Parathyroid adenoma (tissue), 2 donors: ENCODE data around the gene MPZL1.

ENCODE experiments used
- H2AFZ ChIP-seq: fragments of 300-600 bp; sonication (generic); one replicate; pipeline ENCODE4 v1.7.0; 2017; ENCODE audit warnings: antibody characterized with exemption, mild to moderate bottlenecking
- H3K27ac ChIP-seq: fragments of 300-600 bp; sonication (generic); one replicate; pipeline ENCODE4 v1.7.0; 2017
- H3K27me3 ChIP-seq: fragments of 300-600 bp; sonication (generic); one replicate; pipeline ENCODE4 v1.7.0; 2017; ENCODE audit warnings: low read length; ENCODE audit not compliant: control insufficient read depth, insufficient read depth
- H3K36me3 ChIP-seq: fragments of 300-600 bp; sonication (generic); one replicate; pipeline ENCODE4 v1.7.0; 2017; ENCODE audit warnings: low read length; ENCODE audit not compliant: control insufficient read depth, insufficient read depth
- H3K4me1 ChIP-seq: fragments of 300-600 bp; sonication (generic); one replicate; pipeline ENCODE4 v1.7.0; 2017; ENCODE audit warnings: control low read depth
- H3K4me2 ChIP-seq: fragments of 300-600 bp; sonication (generic); one replicate; pipeline ENCODE4 v1.7.0; 2017; ENCODE audit warnings: low read length
- H3K4me3 ChIP-seq: fragments of 300-600 bp; sonication (generic); one replicate; pipeline ENCODE4 v1.7.0; 2017; ENCODE audit warnings: low read depth, low read length
- H3K79me2 ChIP-seq: fragments of 300-600 bp; sonication (generic); one replicate; pipeline ENCODE4 v1.7.0; 2017; ENCODE audit warnings: control low read depth
- H3K9ac ChIP-seq: fragments of 300-600 bp; sonication (generic); one replicate; pipeline ENCODE4 v1.7.0; 2017; ENCODE audit warnings: mild to moderate bottlenecking
- H3K9me3 ChIP-seq: fragments of 300-600 bp; sonication (generic); one replicate; pipeline ENCODE4 v1.7.0; 2017; ENCODE audit warnings: low read length; ENCODE audit not compliant: control insufficient read depth
- TF ChIP-seq, protein P1 (sequence below): fragments of 300-600 bp; sonication (generic); IDR thresholded peaks from one replicate; pipeline ENCODE4 v1.7.0; 2017; ENCODE audit warnings: antibody characterized with exemption, mild to moderate bottlenecking
- donor health status: primary hyperparathyroidism.

MPZL1 gene

DNA sequence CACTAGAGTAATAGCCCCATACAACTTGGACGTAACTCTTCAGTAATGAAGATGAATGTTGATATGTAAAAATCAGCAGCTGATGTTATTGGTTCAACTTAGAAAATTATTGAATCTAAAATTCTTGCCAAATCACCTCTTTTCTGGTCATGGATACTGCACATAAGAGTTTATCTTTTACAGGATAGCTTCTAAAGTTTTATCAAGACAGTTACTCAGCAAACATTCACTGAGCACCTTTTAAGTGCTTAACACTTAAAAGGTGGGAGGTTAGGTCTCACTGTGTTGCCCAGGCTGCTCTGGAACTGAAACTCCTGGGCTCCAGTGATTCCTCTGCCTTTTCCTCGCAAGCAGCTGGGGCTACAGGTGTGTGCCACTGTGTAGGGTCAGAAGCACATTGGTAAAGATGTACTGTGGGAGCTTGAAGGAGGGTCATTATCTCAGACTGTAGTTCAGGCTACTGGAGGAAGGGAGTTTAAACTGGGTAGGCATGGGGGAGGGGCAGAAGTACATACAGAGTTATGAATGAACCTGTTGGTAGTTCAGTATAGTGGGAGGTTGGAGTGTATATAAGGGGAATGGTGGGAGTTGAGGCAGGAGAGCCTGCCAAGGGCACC is 2.0 kb downstream of the MPZL1 start:
- no peak overlapping the region for H3K27ac ChIP-seq
- no peaks in the 10 kb centered on the region for H3K9me3 ChIP-seq
- H3K4me3 ChIP-seq = no peak overlapping the region
- no peaks in the 10 kb centered on the region for H3K27me3 ChIP-seq
- H3K4me2 ChIP-seq = no peak overlapping the region
- no peak overlapping the region for H3K9ac ChIP-seq
- H2AFZ ChIP-seq = no peak overlapping the region
- H3K79me2 ChIP-seq = peaks cover 23% of the 10 kb centered on the region
- H3K4me1 ChIP-seq = peaks cover 7% of the 10 kb centered on the region
- H3K36me3 ChIP-seq = no peaks in the 10 kb centered on the region
- TF ChIP-seq, protein P1, sequence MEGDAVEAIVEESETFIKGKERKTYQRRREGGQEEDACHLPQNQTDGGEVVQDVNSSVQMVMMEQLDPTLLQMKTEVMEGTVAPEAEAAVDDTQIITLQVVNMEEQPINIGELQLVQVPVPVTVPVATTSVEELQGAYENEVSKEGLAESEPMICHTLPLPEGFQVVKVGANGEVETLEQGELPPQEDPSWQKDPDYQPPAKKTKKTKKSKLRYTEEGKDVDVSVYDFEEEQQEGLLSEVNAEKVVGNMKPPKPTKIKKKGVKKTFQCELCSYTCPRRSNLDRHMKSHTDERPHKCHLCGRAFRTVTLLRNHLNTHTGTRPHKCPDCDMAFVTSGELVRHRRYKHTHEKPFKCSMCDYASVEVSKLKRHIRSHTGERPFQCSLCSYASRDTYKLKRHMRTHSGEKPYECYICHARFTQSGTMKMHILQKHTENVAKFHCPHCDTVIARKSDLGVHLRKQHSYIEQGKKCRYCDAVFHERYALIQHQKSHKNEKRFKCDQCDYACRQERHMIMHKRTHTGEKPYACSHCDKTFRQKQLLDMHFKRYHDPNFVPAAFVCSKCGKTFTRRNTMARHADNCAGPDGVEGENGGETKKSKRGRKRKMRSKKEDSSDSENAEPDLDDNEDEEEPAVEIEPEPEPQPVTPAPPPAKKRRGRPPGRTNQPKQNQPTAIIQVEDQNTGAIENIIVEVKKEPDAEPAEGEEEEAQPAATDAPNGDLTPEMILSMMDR = no peak

DNA sequence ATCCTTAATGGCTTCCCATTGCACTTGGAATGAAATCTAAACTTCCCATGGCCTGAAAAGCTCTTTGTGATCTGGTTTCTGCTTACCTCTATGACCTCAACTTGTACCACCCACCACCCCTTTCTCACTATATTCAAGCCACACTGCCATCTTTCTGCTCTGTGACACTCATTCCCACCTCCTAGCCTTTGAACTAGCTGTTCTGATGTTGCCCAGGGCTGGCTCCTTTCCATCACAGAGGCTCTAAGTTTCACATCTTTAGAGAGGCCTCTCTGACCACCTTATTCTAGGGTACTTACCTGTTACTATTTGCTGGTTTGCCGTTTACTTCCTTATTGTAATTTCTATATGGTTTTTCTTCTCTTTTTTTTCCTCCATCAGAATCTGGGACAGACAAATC is 4.2 kb downstream of the MPZL1 start:
- Histone ChIP-seq H3K27me3 (no peaks in the 10 kb centered on the region), H3K27ac (no peak overlapping the region), H2AFZ (no peak overlapping the region), H3K36me3 (no peaks in the 10 kb centered on the region), H3K9me3 (no peaks in the 10 kb centered on the region), H3K4me1 (peaks cover 7% of the 10 kb centered on the region), H3K9ac (no peak overlapping the region), H3K4me2 (no peak overlapping the region), H3K79me2 (peaks cover 23% of the 10 kb centered on the region), H3K4me3 (no peak overlapping the region)
- TF ChIP-seq, protein P1 = no peak

DNA sequence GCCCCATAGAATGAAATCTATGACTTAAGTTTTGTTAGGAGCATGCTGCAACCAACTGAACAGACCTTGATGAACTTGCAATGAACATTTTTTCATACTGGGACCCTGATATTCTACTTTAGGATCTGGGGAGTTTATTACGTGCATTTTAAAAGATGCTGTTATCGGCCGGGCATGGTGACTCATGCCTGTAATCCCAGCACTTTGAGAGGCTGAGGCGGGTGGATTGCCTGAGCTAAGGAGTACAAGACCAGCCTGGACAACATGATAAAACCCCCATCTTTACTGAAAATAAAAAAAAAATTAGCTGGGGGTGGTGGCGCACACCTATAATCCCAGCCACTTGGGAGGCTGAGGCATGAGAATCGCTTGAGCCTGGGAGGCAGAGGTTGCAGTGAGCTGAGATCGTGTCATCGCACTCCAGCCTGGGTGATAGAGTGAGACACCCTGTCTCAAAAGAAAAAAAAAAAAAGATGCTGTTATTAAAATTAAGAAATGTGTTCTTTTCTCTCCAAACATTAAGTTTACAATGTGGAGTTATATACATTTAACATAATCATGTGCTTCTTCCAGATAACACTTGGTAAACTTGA is 7.1 kb downstream of the MPZL1 start:
- Histone ChIP-seq H3K4me1 (peaks cover 3% of the 10 kb centered on the region), H3K27ac (no peak overlapping the region)

DNA sequence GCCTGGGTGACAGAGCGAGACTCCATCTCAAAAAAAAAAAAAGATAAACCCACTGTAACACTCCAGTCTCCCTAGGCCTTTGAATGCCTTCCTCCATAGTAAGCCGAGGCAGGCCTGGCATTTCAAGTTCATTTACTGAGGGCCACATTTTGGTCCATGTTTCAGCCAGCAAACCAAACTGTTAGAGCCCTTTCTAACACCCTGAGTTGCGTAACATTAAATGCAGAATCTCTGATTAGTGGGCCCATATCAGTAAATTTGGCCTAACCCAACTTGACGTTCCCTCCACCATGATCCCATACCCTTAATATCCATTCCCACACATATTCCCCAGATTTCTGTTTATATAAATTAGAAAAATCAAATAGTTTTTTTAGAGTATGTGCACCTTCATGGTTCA is 12.4 kb downstream of the MPZL1 start:
- TF ChIP-seq, protein P1 = no peak
- no peak overlapping the region for H3K27ac ChIP-seq
- H3K9me3 ChIP-seq = no peaks in the 10 kb centered on the region
- H3K9ac ChIP-seq = no peak overlapping the region
- H3K4me3 ChIP-seq = no peak overlapping the region
- H3K4me2 ChIP-seq = no peak overlapping the region
- no peaks in the 10 kb centered on the region for H3K36me3 ChIP-seq
- peaks cover 17% of the 10 kb centered on the region for H3K79me2 ChIP-seq
- no peaks in the 10 kb centered on the region for H3K4me1 ChIP-seq
- H2AFZ ChIP-seq = no peak overlapping the region
- no peaks in the 10 kb centered on the region for H3K27me3 ChIP-seq

More for the DNA sequence above, 7.1 kb downstream of the MPZL1 start:
- Histone ChIP-seq H3K4me2 (no peak overlapping the region), H3K27me3 (no peaks in the 10 kb centered on the region), H2AFZ (no peak overlapping the region), H3K9me3 (no peaks in the 10 kb centered on the region), H3K4me3 (no peak overlapping the region), H3K36me3 (no peaks in the 10 kb centered on the region), H3K79me2 (peaks cover 23% of the 10 kb centered on the region), H3K9ac (no peak overlapping the region)
- TF ChIP-seq, protein P1 = no peak

DNA sequence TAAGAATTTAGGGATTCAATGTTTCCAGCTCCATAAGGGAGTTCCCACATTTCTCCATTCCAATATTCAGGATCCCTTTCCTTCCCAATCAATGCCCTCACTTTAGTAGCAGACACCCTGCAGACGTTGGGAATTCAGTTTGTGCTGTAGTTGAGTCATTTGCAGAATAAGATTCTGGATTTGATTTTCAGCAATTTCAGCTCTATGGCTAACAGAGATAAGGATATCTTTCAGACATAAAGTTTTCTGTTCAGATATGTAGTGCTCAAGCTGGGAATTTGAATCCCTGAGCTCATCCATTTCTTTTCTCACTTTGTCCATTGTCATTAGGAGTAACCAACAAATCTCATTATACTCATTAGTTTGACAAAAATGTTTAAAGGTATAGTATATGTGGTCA is 13.1 kb downstream of the MPZL1 start:
- Histone ChIP-seq H3K27ac (no peak overlapping the region), H3K36me3 (no peaks in the 10 kb centered on the region), H3K4me2 (no peak overlapping the region), H3K9me3 (no peaks in the 10 kb centered on the region), H2AFZ (no peak overlapping the region), H3K27me3 (no peaks in the 10 kb centered on the region), H3K79me2 (peaks cover 18% of the 10 kb centered on the region), H3K4me1 (no peaks in the 10 kb centered on the region), H3K9ac (no peak overlapping the region), H3K4me3 (no peak overlapping the region)
- TF ChIP-seq, protein P1 = no peak
